BLaER1 (cell line): ENCODE data around the gene NTN4.
"Not testable (repeated sequence)": the region's sequence is repeated elsewhere in the genome, so short reads cannot be mapped to it uniquely, and the experiment has no call there.

ENCODE experiments used
- H3K27ac ChIP-seq: shearing (Covaris generic); formaldehyde crosslinking; 2 replicates; pipeline ENCODE4 v1.8.1; 2022
- H3K27me3 ChIP-seq: shearing (Covaris generic); formaldehyde crosslinking; 2 replicates; pipeline ENCODE4 v1.8.1; 2022
- H3K36me3 ChIP-seq: shearing (Covaris generic); formaldehyde crosslinking; 2 replicates; pipeline ENCODE4 v1.8.1; 2022
- H3K4me1 ChIP-seq: shearing (Covaris generic); formaldehyde crosslinking; 2 replicates; pipeline ENCODE4 v1.8.1; 2022
- H3K4me2 ChIP-seq: shearing (Covaris generic); formaldehyde crosslinking; 2 replicates; pipeline ENCODE4 v1.8.1; 2022
- H3K4me3 ChIP-seq: shearing (Covaris generic); formaldehyde crosslinking; 2 replicates; pipeline ENCODE4 v1.8.1; 2022
- H3K9ac ChIP-seq: shearing (Covaris generic); formaldehyde crosslinking; 2 replicates; pipeline ENCODE4 v1.8.1; 2022
- H3K9me3 ChIP-seq: shearing (Covaris generic); formaldehyde crosslinking; 2 replicates; pipeline ENCODE4 v1.8.1; 2022
- H4K20me1 ChIP-seq: shearing (Covaris generic); formaldehyde crosslinking; 2 replicates; pipeline ENCODE4 v1.8.1; 2022
- Cebpa-rat ChIP-seq: shearing (Covaris generic); IDR thresholded peaks from 2 replicates; pipeline ENCODE4 v1.8.1; 2022

NTN4 gene

GRCh38 chr12:95815632-95816212, 25.2 kb upstream of the NTN4 start:
- Histone ChIP-seq H3K36me3 (no peaks in the 10 kb centered on the region), H3K27ac (no peak overlapping the region), H3K4me2 (no peak overlapping the region), H3K27me3 (no peaks in the 10 kb centered on the region), H4K20me1 (no peaks in the 10 kb centered on the region), H3K4me1 (no peaks in the 10 kb centered on the region), H3K4me3 (no peak overlapping the region), H3K9me3 (no peaks in the 10 kb centered on the region), H3K9ac (no peak overlapping the region)
- no peak for TF ChIP-seq Cebpa-rat

GRCh38 chr12:95812155-95812554, 21.6 kb upstream of the NTN4 start:
- H3K9me3 ChIP-seq, H3K27ac ChIP-seq, H3K4me2 ChIP-seq, H3K36me3 ChIP-seq, H3K4me3 ChIP-seq, H3K9ac ChIP-seq, H3K4me1 ChIP-seq, H4K20me1 ChIP-seq, H3K27me3 ChIP-seq: not testable (repeated sequence)

GRCh38 chr12:95810411-95810810, 19.8 kb upstream of the NTN4 start:
- no peaks in the 10 kb centered on the region for H4K20me1 ChIP-seq
- no peaks in the 10 kb centered on the region for H3K9me3 ChIP-seq
- no peak overlapping the region for H3K4me3 ChIP-seq
- H3K4me2 ChIP-seq: no peak overlapping the region
- H3K27ac ChIP-seq: no peak overlapping the region
- no peak overlapping the region for H3K9ac ChIP-seq
- TF ChIP-seq Cebpa-rat: no peak
- no peaks in the 10 kb centered on the region for H3K27me3 ChIP-seq
- no peaks in the 10 kb centered on the region for H3K36me3 ChIP-seq
- no peaks in the 10 kb centered on the region for H3K4me1 ChIP-seq

- Histone ChIP-seq H3K4me3 (no peak overlapping the region), H3K27ac (no peak overlapping the region), H3K36me3 (no peaks in the 10 kb centered on the region), H3K9me3 (no peaks in the 10 kb centered on the region), H4K20me1 (no peaks in the 10 kb centered on the region), H3K4me2 (no peak overlapping the region), H3K9ac (no peak overlapping the region), H3K27me3 (no peaks in the 10 kb centered on the region), H3K4me1 (no peaks in the 10 kb centered on the region)
- TF ChIP-seq Cebpa-rat: no peak
Observed at GRCh38 chr12:95809000-95809680, 18.6 kb upstream of the NTN4 start.

- H3K27ac ChIP-seq: no peak overlapping the region
- no peak overlapping the region for H3K4me3 ChIP-seq
- H3K27me3 ChIP-seq: no peaks in the 10 kb centered on the region
- no peak overlapping the region for H3K9ac ChIP-seq
- H3K4me2 ChIP-seq: no peak overlapping the region
- no peaks in the 10 kb centered on the region for H3K36me3 ChIP-seq
- TF ChIP-seq Cebpa-rat: no peak
- no peaks in the 10 kb centered on the region for H3K4me1 ChIP-seq
- no peaks in the 10 kb centered on the region for H4K20me1 ChIP-seq
- no peaks in the 10 kb centered on the region for H3K9me3 ChIP-seq
Observed at GRCh38 chr12:95808146-95808545, 17.6 kb upstream of the NTN4 start.

DNA sequence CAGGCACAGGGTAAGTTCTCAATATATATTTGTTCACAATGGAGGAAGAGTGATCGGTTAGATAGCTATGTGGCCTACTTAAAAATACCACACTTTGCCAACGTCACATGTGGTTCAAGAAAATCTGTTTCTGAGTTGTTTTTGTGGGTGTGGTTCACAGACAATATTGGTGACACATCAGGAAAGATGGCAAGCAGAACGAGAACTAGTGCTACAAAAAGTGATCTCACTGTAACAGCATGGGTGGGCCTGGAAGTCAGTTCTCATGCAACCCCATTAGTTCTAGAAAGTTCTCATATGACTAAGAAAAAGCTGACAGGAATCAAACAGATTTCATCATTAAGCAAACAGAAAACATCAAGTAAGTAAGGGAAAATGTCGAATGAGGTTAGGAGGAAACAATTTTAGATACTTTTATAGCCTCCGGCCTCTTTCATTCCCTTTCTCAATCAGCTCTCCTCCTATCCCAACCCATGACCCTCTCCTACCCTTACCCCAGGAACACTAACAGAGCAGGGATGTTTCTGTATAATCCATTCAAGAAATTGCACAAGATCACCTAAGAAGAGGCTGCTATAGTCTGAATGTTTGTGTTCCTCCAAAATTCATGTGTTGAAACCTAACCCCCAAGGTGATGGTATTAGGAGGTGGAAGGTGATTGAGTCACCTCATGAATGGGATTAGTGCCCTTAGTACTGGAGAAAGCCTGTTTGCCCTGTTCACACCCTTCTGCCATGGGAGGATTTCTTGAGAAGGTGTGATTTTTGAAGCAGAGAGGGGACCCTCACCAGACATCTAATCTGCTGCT, 15.5 kb upstream of the NTN4 start:
- Histone ChIP-seq H3K4me1 (no peaks in the 10 kb centered on the region), H3K27me3 (no peaks in the 10 kb centered on the region), H3K9ac (no peak overlapping the region), H3K9me3 (no peaks in the 10 kb centered on the region), H3K27ac (no peak overlapping the region), H3K36me3 (no peaks in the 10 kb centered on the region), H4K20me1 (no peaks in the 10 kb centered on the region), H3K4me2 (no peak overlapping the region), H3K4me3 (no peak overlapping the region)
- TF ChIP-seq Cebpa-rat: no peak

DNA sequence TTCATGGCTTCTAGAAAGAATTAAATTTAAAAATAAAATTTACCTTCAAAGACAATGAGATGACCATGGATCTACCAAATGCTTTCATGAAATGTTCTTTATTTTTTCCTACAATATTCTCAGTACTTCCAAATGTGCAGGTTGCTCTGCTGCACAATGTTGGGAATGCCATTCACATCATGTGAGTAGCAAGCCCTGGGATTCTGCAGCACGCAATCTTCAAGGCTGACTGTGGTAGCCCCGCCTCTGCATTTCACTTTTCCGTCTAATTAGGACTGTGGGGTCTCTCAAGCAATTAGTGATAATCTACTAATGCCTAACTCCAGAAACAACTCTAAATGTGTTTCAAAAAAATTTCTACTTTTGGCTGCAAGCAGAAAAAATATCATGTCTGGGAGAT, 13.7 kb upstream of the NTN4 start:
- Histone ChIP-seq H3K27ac (no peak overlapping the region), H3K9ac (no peak overlapping the region), H3K27me3 (no peaks in the 10 kb centered on the region), H4K20me1 (no peaks in the 10 kb centered on the region), H3K9me3 (no peaks in the 10 kb centered on the region), H3K36me3 (no peaks in the 10 kb centered on the region), H3K4me2 (no peak overlapping the region), H3K4me1 (no peaks in the 10 kb centered on the region), H3K4me3 (no peak overlapping the region)
- no peak for TF ChIP-seq Cebpa-rat

DNA sequence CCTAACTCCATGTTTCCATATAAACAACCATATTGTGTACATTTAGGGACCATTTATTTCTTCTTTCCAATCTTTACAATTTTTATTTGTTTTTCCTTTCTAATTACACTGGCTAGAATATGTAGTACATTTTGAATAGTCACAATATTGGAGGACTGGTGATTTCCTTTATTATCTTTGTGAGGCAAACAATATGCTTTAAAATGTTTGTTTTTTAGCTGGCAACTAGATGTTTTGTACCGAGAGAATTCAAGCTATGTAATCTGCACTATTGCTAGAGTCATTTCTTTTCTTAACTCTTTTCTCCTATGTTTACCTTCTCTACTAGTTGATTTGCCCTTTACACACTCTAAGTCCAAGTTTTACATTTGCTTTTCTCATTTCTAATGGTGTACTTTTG, 13.3 kb upstream of the NTN4 start:
- Histone ChIP-seq H3K4me1 (no peaks in the 10 kb centered on the region), H3K36me3 (no peaks in the 10 kb centered on the region)

GRCh38 chr12:95802482-95803270, 12.1 kb upstream of the NTN4 start:
- no peak for TF ChIP-seq Cebpa-rat
- no peak overlapping the region for H3K4me2 ChIP-seq
- no peaks in the 10 kb centered on the region for H3K9me3 ChIP-seq
- no peak overlapping the region for H3K9ac ChIP-seq
- H4K20me1 ChIP-seq: no peaks in the 10 kb centered on the region
- no peak overlapping the region for H3K4me3 ChIP-seq
- no peaks in the 10 kb centered on the region for H3K27me3 ChIP-seq
- H3K36me3 ChIP-seq: no peaks in the 10 kb centered on the region
- no peak overlapping the region for H3K27ac ChIP-seq
- no peaks in the 10 kb centered on the region for H3K4me1 ChIP-seq

More for the DNA sequence above, 13.3 kb upstream of the NTN4 start:
- TF ChIP-seq Cebpa-rat: no peak
- Histone ChIP-seq H3K9me3 (no peaks in the 10 kb centered on the region), H3K4me3 (no peak overlapping the region), H3K4me2 (no peak overlapping the region), H4K20me1 (no peaks in the 10 kb centered on the region), H3K9ac (no peak overlapping the region), H3K27ac (no peak overlapping the region), H3K27me3 (no peaks in the 10 kb centered on the region)

DNA sequence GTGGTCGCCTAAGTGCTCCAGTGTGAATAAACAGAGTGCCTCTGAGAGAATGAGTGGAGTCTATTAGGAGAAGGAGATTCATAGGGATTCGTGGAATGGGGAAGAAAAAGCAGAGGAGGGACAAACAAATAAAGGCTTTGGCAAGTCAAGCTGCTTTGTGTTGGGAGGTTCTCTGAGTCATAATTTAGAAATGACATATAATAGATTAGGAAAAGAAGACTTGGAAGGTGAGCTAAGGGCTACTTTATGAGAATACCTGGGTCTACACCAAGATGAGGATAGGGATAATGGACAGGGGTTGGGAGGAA, 6.4 kb upstream of the NTN4 start:
- no peaks in the 10 kb centered on the region for H3K36me3 ChIP-seq
- H3K4me1 ChIP-seq: no peaks in the 10 kb centered on the region
- H4K20me1 ChIP-seq: peaks cover 5% of the 10 kb centered on the region; the same call in 1 of the 2 replicates
- no peak overlapping the region for H3K9ac ChIP-seq
- TF ChIP-seq Cebpa-rat: no peak
- peaks cover 20% of the 10 kb centered on the region for H3K27me3 ChIP-seq
- no peaks in the 10 kb centered on the region for H3K9me3 ChIP-seq
- H3K4me3 ChIP-seq: no peak overlapping the region
- H3K27ac ChIP-seq: no peak overlapping the region
- no peak overlapping the region for H3K4me2 ChIP-seq
